ENCODE data around the gene FSTL5.

FSTL5 gene

GRCh38 chr4:161454860-161455259 lies 708.9 kb downstream of the FSTL5 start:
- DNase-seq (ENCODE audit: low read depth): no peak

DNA sequence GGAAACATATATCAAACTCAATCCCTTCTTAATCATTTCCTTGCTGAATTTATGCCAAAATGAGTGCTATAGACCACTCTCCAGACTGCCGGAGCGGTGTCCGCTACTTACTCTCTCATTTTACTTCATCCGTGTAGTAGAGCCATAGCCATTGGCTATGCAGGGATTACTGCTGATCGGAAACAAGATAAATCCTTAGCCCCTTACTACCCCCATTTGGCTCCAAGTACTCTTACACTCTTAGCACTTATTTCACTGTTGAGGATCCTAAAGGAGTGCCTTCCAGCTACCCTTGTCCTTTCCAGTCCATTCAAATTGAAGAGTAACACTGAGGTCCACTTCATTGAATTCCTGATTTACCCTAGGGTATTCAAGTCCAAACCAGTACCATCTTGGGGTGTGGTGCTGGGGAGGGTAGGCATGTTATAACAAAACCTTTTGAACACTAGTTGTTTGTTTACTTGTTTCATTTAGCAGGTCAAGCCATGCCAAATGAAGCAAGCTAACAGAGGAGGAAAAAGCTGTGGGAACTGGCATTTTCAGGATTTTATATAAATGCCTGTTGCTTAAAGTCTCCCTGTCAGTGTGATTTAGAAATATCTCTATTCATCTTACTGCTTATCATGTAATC lies 715.1 kb downstream of the FSTL5 start:
- DNase-seq (ENCODE audit: low read depth): no peak

DNA sequence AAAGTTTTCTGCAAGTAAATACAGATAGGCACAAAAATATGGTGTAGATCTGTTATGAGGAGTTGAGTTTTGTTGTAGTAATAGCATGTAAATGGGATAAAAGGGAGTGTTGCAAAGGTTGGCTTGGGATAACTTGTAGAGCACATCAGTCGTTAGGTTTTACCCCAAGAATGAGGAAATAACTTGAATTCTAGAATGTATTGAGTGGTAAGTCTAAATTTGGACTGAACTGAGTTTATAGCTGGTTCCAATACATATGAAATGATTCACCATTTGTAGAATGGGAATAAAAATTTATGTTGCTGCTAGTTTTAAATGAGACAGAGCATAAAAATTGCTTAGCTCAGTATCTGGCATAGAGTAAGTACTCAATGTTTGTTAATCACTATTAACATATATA lies 719.2 kb downstream of the FSTL5 start:
- no peak for DNase-seq (ENCODE audit: low read depth)

- DNase-seq (ENCODE audit: low read depth): no peak
These were observed 720.9 kb downstream of the FSTL5 start for GRCh38 chr4:161442921-161443320.

DNA sequence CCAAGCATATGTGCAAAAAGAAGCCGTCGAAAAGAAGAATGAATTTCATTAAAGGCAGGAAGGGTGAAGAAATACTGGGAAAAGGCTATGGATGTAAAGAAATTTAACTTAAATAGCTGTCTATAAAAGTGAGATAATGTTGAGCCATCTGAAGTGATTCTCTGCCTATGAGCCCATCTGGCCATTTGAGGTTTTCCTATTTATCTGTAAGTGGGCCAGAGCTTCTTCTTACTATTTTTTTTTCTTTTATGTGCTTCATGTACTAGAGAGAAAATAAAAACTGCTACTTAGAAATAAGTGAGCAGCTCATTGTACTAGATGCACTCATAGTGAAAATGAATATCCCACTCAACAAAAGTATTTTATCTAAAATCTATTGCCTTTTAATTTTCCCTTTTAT lies 725.7 kb downstream of the FSTL5 start:
- DNase-seq (ENCODE audit: low read depth): no peak

- DNase-seq (ENCODE audit: low read depth): no peak
These were observed 735.4 kb downstream of the FSTL5 start for GRCh38 chr4:161428180-161428965.

- DNase-seq (ENCODE audit: low read depth): no peak
These were observed 744.0 kb downstream of the FSTL5 start for GRCh38 chr4:161419822-161420221.

DNA sequence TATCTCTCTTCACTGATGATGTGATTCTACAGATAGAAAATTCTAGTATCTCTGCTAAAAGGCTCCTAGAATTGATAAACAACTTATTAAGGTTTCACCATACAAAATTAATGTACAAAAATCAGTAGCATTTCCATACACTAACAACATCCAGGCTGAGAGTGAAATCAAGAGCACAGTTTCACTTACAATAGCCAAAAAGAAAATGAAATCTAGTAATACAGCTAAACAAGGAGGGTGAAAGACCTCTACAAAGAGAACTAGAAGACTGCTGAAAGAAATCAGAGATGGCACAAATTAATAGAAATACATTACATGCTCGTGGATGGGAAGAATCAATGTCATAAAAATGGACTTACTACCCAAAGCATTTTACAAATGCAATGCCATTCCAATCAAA lies 751.9 kb downstream of the FSTL5 start:
- DNase-seq (ENCODE audit: low read depth): no peak

GRCh38 chr4:161404346-161405110 lies 759.3 kb downstream of the FSTL5 start:
- no peak for DNase-seq (ENCODE audit: low read depth)

GRCh38 chr4:161403781-161404180 lies 760.0 kb downstream of the FSTL5 start:
- no peak for DNase-seq (ENCODE audit: low read depth)

- no peak for DNase-seq (ENCODE audit: low read depth)
These were observed 770.2 kb downstream of the FSTL5 start for GRCh38 chr4:161393602-161394001.

- DNase-seq (ENCODE audit: low read depth): no peak
These were observed 781.1 kb downstream of the FSTL5 start for GRCh38 chr4:161382655-161383054.

- DNase-seq (ENCODE audit: low read depth): no peak
These were observed 787.5 kb downstream of the FSTL5 start for GRCh38 chr4:161376275-161376674.

GRCh38 chr4:161364681-161365080 lies 799.1 kb downstream of the FSTL5 start:
- no peak for DNase-seq (ENCODE audit: low read depth)

GRCh38 chr4:161360982-161361381 lies 802.8 kb downstream of the FSTL5 start:
- no peak for DNase-seq (ENCODE audit: low read depth)

GRCh38 chr4:161359491-161359890 lies 804.3 kb downstream of the FSTL5 start:
- DNase-seq (ENCODE audit: low read depth): no peak

DNA sequence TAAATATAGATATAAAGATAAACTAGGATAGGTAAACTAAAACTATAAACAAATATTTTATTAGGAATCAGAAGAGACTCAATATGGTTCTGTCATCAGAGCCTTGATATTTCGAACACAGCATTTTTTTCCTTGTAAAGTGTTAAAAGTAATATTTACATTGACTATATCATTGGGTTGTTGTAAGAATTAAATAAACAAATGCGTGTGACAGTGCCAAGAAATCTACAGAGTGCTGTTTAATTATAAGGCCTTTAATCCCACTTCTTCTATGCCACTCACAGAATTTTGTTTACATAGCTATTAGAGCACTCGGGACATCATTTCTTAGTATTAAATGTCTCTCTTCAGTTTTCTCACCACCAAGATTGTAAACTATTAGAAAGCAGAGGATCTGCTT lies 807.4 kb downstream of the FSTL5 start:
- DNase-seq (ENCODE audit: low read depth): no peak

DNA sequence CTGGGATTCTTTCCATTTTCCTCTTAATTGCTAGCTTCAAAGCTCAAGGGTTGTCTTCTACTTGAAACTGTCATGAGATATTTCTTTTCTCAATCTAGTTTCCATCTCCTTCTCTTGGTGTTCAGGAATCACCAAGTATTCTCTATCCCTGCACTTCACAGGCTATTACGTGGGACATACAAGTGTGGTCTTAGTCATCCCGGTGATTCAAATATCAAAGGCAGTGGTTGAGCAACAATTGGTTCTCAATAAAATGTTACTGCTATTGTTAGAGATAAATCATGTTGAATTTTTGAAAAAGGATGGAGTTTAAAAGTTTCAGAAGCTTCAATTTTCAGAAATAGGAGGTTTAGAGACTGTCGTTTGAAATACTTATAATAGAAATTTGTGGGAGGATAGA lies 812.9 kb downstream of the FSTL5 start:
- DNase-seq (ENCODE audit: low read depth): no peak

DNA sequence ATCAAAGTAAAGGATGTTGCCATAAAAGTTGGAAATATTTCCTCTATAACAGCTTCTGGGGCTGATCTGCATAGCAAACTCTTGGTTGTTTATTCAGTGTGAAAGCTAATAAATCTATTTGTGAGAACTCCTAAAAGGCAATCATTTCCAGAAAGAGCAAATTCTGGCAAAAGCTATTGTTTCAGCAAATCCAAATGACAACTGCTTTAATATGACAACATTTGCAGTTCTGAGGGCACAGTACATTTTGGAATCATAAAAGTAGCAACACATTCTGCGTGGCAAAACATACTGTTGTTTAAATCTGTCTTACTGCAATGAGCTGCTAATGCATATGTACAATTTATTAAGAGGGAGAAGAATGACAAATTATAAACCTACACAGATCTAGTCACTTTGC lies 818.1 kb downstream of the FSTL5 start:
- DNase-seq (ENCODE audit: low read depth): no peak

DNA sequence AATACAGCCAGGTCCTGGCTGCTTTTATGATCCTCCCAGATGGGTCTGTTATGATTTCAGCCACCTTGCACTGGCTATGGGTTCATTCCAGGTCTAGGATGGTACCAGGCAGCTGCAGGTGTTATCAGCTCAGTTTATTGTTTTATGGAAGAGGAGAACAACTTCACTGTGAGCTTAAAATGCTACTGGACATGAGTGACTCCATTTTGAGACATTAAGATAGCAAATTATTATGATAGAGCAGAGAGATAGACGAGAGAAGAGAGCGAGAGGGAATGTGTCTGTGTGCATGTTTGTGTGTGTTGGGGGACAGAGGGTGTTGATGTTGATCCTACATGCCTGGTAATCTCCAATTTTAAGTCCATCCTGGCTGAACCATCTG lies 820.2 kb downstream of the FSTL5 start:
- DNase-seq (ENCODE audit: low read depth): no peak

- DNase-seq (ENCODE audit: low read depth): no peak
These were observed 820.8 kb downstream of the FSTL5 start for GRCh38 chr4:161342881-161343568.

- no peak for DNase-seq (ENCODE audit: low read depth)
These were observed 827.2 kb downstream of the FSTL5 start for GRCh38 chr4:161336621-161337020.

All from stimulated activated CD8-positive, alpha-beta memory T cell treated with anti-CD3 and anti-CD28 coated beads, Interleukin-4, amount 100 ng/mL, for 24 hours (primary cell).